DOHH2 (cell line): ENCODE results near the gene GALNT17.

Experiments used
- H3F3A ChIP-seq: fragments of 200-600 bp; sonication (generic), shearing (Covaris generic); 2 replicates; pipeline ENCODE4 v1.6.0; 2016; ENCODE audit warnings: antibody characterized with exemption, mild to moderate bottlenecking; ENCODE audit not compliant: control insufficient read depth, insufficient read depth
- H3K27ac ChIP-seq: fragments of 200-600 bp; sonication (generic); 2 replicates; pipeline ENCODE4 v1.5.1; 2014; ENCODE audit warnings: low read depth, mild to moderate bottlenecking, low read length, moderate library complexity
- H3K27me3 ChIP-seq: fragments of 200-600 bp; sonication (generic); 2 replicates; pipeline ENCODE4 v1.6.1; 2014; ENCODE audit warnings: mild to moderate bottlenecking, low read length, mixed read lengths; ENCODE audit not compliant: control insufficient read depth
- H3K36me3 ChIP-seq: fragments of 200-600 bp; sonication (generic); 2 replicates; pipeline ENCODE4 v1.6.1; 2014; ENCODE audit warnings: mild to moderate bottlenecking, low read length, moderate library complexity, mixed read lengths; ENCODE audit not compliant: control insufficient read depth
- H3K4me1 ChIP-seq: fragments of 200-600 bp; sonication (generic); 2 replicates; pipeline ENCODE4 v1.6.1; 2014; ENCODE audit warnings: mild to moderate bottlenecking, low read length, mixed read lengths; ENCODE audit not compliant: control insufficient read depth
- H3K4me2 ChIP-seq: fragments of 200-600 bp; sonication (generic); 2 replicates; pipeline ENCODE4 v1.6.0; 2014; ENCODE audit warnings: mild to moderate bottlenecking, low read length, moderate library complexity
- H3K4me3 ChIP-seq: fragments of 200-600 bp; sonication (generic); 2 replicates; pipeline ENCODE4 v1.5.1; 2014; ENCODE audit warnings: mild to moderate bottlenecking, low read length, mixed read lengths
- H3K79me2 ChIP-seq: fragments of 200-600 bp; sonication (generic); 2 replicates; pipeline ENCODE4 v1.6.1; 2014; ENCODE audit warnings: mild to moderate bottlenecking, low read length, mixed read lengths; ENCODE audit not compliant: control insufficient read depth
- H3K9me2 ChIP-seq: fragments of 200-600 bp; sonication (generic); replicated peaks from 2 replicates; pipeline ENCODE4 v1.6.1; 2014; ENCODE audit warnings: mild to moderate bottlenecking, low read length, mixed read lengths; ENCODE audit not compliant: control insufficient read depth
- H3K9me3 ChIP-seq: fragments of 200-600 bp; sonication (generic); 2 replicates; pipeline ENCODE4 v1.6.1; 2014; ENCODE audit warnings: antibody characterized with exemption, low read length, mixed read lengths; ENCODE audit not compliant: control insufficient read depth, insufficient read depth
- H4K20me1 ChIP-seq: fragments of 200-600 bp; sonication (generic); 2 replicates; pipeline ENCODE4 v1.6.0; 2014; ENCODE audit warnings: low read depth, mild to moderate bottlenecking, antibody characterized with exemption, low read length, moderate library complexity; ENCODE audit not compliant: control insufficient read depth, insufficient read depth
- CTCF ChIP-seq: fragments of 200-600 bp; sonication (generic); IDR thresholded peaks from one replicate; pipeline ENCODE4 v1.5.1; 2014; ENCODE audit warnings: antibody characterized with exemption, mild to moderate bottlenecking, low read depth, low read length; ENCODE audit not compliant: poor library complexity, severe bottlenecking
- EZH2phosphoT487 ChIP-seq: fragments of 200-600 bp; sonication (generic); IDR thresholded peaks from 2 replicates; pipeline ENCODE4 v1.6.1; 2017; ENCODE audit warnings: borderline replicate concordance, mild to moderate bottlenecking, antibody characterized with exemption, low read length, moderate library complexity, mixed read lengths

The GALNT17 gene

GRCh38 chr7:71145906-71146901 is 14.3 kb downstream of the GALNT17 start:
- Histone ChIP-seq H3K27me3 (no peaks in the 10 kb centered on the region), H3K4me2 (no peak overlapping the region), H4K20me1 (no peaks in the 10 kb centered on the region), H3K36me3 (no peaks in the 10 kb centered on the region), H3K27ac (no peak overlapping the region), H3K9me2 (no peaks in the 10 kb centered on the region), H3F3A (no peaks in the 10 kb centered on the region), H3K4me1 (no peaks in the 10 kb centered on the region), H3K79me2 (no peaks in the 10 kb centered on the region), H3K9me3 (peaks cover 2% of the 10 kb centered on the region; the same call in 1 of the 2 replicates), H3K4me3 (no peak overlapping the region)
- TF ChIP-seq CTCF: no peak
- no peak for TF ChIP-seq EZH2phosphoT487

GRCh38 chr7:71148098-71148497 is 16.2 kb downstream of the GALNT17 start:
- H3K9me3 ChIP-seq: no peaks in the 10 kb centered on the region
- no peaks in the 10 kb centered on the region for H3F3A ChIP-seq
- H3K9me2 ChIP-seq: no peaks in the 10 kb centered on the region
- H3K27ac ChIP-seq: no peak overlapping the region
- H3K4me1 ChIP-seq: no peaks in the 10 kb centered on the region
- no peaks in the 10 kb centered on the region for H3K36me3 ChIP-seq
- no peak overlapping the region for H3K4me2 ChIP-seq
- H3K4me3 ChIP-seq: no peak overlapping the region
- no peaks in the 10 kb centered on the region for H4K20me1 ChIP-seq
- H3K79me2 ChIP-seq: no peaks in the 10 kb centered on the region
- no peak for TF ChIP-seq EZH2phosphoT487
- no peak for TF ChIP-seq CTCF
- no peaks in the 10 kb centered on the region for H3K27me3 ChIP-seq

- no peaks in the 10 kb centered on the region for H3K9me3 ChIP-seq
- no peak overlapping the region for H3K4me2 ChIP-seq
- H3K79me2 ChIP-seq: no peaks in the 10 kb centered on the region
- no peaks in the 10 kb centered on the region for H3K27me3 ChIP-seq
- H3K27ac ChIP-seq: no peak overlapping the region
- H4K20me1 ChIP-seq: no peaks in the 10 kb centered on the region
- H3F3A ChIP-seq: no peaks in the 10 kb centered on the region
- TF ChIP-seq CTCF (no peak), EZH2phosphoT487 (no peak)
- no peaks in the 10 kb centered on the region for H3K9me2 ChIP-seq
- no peaks in the 10 kb centered on the region for H3K36me3 ChIP-seq
- H3K4me3 ChIP-seq: no peak overlapping the region
- no peaks in the 10 kb centered on the region for H3K4me1 ChIP-seq
Observed at GRCh38 chr7:71155236-71155635, 23.3 kb downstream of the GALNT17 start.
